Osteoblast (primary cell): ENCODE results near the gene NR3C2. TPM values are rescaled to one million over a fixed set of nuclear protein-coding genes. Genes with fewer than 3 reads are reported as not detected.

Source experiments
- DNase-seq: peaks from one replicate; pipeline ENCODE4 v3.0.0; 2011; ENCODE audit warnings: low spot score, mixed read lengths; ENCODE audit not compliant: insufficient read length; ENCODE audit errors: missing footprints
- H2AFZ ChIP-seq: 2 replicates; pipeline ENCODE4 v1.6.0; 2011; ENCODE audit warnings: mild to moderate bottlenecking, low read length
- H3K27ac ChIP-seq: 2 replicates; pipeline ENCODE4 v1.5.1; 2011; ENCODE audit warnings: mild to moderate bottlenecking, low read depth, low read length, moderate library complexity
- H3K27me3 ChIP-seq: 2 replicates; pipeline ENCODE4 v1.6.0; 2012; ENCODE audit warnings: mild to moderate bottlenecking, control low read depth, inconsistent platforms, low read length, moderate library complexity; ENCODE audit not compliant: insufficient read depth
- H3K36me3 ChIP-seq: 2 replicates; pipeline ENCODE4 v1.5.1; 2011; ENCODE audit warnings: mild to moderate bottlenecking, low read length, control low read depth, moderate library complexity; ENCODE audit not compliant: insufficient read depth
- H3K4me1 ChIP-seq: 2 replicates; pipeline ENCODE4 v1.5.1; 2011; ENCODE audit warnings: mild to moderate bottlenecking, low read length, control low read depth, moderate library complexity; ENCODE audit not compliant: insufficient read depth
- H3K4me2 ChIP-seq: 2 replicates; pipeline ENCODE4 v1.6.0; 2011; ENCODE audit warnings: mild to moderate bottlenecking, low read length; ENCODE audit not compliant: insufficient read depth
- H3K4me3 ChIP-seq: fragments of 200-600 bp; sonication (generic); 3 replicates; pipeline ENCODE4 v1.5.1; 2012; ENCODE audit warnings: mild to moderate bottlenecking, low read length, inconsistent platforms; ENCODE audit not compliant: insufficient read depth
- H3K79me2 ChIP-seq: 2 replicates; pipeline ENCODE4 v1.6.0; 2012; ENCODE audit warnings: mild to moderate bottlenecking, low read length, control low read depth, inconsistent platforms; ENCODE audit not compliant: insufficient read depth
- H3K9me3 ChIP-seq: 2 replicates; pipeline ENCODE4 v1.5.1; 2011; ENCODE audit warnings: low read depth, low read length, control low read depth
- H4K20me1 ChIP-seq: 2 replicates; pipeline ENCODE4 v1.6.0; 2012; ENCODE audit warnings: mild to moderate bottlenecking, low read length, control low read depth; ENCODE audit not compliant: insufficient read depth
- total RNA-seq: library from RNA; depleted of rRNA; stranded (reverse); fragments of >200 nt; gene quantifications from 2 replicates; pipeline ENCODE4 v1.2.3, GENCODE V29; 2012
- TF ChIP-seq, protein P1 (sequence below): IDR thresholded peaks from 2 replicates; pipeline ENCODE4 v1.5.1; 2011; ENCODE audit warnings: mild to moderate bottlenecking, low read depth, low read length, moderate library complexity; ENCODE audit errors: extremely low read depth

NR3C2 gene
- total RNA-seq, 1 donor, result 0.72 TPM

DNA sequence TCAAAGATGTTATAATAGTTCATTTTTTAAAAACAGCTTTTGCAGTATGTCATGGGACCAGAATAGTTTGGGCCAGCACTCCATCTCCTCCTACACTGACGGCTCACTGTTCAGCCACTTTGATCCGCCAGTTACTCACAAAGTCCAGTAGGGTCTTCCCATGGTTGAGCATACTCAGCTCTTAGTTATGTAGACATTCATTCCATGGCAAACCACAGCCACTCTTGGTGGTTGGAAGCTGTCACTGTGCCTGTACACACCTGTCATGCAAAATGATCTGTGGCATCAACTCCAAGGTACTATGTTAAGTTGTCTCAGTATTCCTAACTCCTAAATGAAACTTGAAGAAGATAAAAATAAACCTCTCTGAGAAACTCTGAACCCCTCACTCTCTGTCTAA lies 127.2 kb downstream of the NR3C2 start:
- Histone ChIP-seq H3K4me2 (no peak overlapping the region), H3K79me2 (no peaks in the 10 kb centered on the region), H3K36me3 (no peaks in the 10 kb centered on the region), H3K4me3 (no peak overlapping the region), H2AFZ (no peak overlapping the region), H4K20me1 (no peaks in the 10 kb centered on the region), H3K27ac (no peak overlapping the region), H3K9me3 (no peaks in the 10 kb centered on the region), H3K4me1 (no peaks in the 10 kb centered on the region), H3K27me3 (no peaks in the 10 kb centered on the region)
- no peak for DNase-seq
- TF ChIP-seq, protein P1, sequence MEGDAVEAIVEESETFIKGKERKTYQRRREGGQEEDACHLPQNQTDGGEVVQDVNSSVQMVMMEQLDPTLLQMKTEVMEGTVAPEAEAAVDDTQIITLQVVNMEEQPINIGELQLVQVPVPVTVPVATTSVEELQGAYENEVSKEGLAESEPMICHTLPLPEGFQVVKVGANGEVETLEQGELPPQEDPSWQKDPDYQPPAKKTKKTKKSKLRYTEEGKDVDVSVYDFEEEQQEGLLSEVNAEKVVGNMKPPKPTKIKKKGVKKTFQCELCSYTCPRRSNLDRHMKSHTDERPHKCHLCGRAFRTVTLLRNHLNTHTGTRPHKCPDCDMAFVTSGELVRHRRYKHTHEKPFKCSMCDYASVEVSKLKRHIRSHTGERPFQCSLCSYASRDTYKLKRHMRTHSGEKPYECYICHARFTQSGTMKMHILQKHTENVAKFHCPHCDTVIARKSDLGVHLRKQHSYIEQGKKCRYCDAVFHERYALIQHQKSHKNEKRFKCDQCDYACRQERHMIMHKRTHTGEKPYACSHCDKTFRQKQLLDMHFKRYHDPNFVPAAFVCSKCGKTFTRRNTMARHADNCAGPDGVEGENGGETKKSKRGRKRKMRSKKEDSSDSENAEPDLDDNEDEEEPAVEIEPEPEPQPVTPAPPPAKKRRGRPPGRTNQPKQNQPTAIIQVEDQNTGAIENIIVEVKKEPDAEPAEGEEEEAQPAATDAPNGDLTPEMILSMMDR, result no peak

DNA sequence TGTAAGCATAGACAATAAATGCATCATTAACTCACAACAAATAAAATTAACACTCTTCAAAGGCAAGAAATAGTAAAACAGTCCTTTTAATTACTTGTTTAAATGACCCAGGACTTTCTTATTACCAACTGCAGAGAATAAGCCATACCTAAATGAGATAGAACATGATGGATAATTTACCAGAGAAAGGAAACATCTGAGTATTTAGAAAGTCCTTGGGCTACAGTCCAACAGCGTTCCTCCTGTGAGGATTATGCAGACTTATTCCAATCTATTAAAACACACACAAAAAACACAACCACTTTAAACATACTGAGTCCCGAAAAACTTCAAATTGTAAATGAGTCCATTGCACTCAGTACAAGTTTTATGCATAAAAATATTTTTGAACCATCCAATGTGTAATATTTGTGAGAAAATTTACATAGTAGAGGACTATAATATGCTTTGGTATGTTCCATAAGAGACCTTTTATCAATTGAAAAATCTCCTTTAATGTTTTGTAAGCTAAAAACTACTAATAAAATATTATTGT lies 129.2 kb downstream of the NR3C2 start:
- Histone ChIP-seq H2AFZ (no peak overlapping the region), H3K36me3 (no peaks in the 10 kb centered on the region), H3K4me2 (no peak overlapping the region), H4K20me1 (no peaks in the 10 kb centered on the region), H3K27me3 (no peaks in the 10 kb centered on the region), H3K9me3 (no peaks in the 10 kb centered on the region), H3K4me1 (no peaks in the 10 kb centered on the region), H3K79me2 (no peaks in the 10 kb centered on the region), H3K4me3 (no peak overlapping the region), H3K27ac (no peak overlapping the region)
- TF ChIP-seq, protein P1, result no peak
- DNase-seq, result no peak

DNA sequence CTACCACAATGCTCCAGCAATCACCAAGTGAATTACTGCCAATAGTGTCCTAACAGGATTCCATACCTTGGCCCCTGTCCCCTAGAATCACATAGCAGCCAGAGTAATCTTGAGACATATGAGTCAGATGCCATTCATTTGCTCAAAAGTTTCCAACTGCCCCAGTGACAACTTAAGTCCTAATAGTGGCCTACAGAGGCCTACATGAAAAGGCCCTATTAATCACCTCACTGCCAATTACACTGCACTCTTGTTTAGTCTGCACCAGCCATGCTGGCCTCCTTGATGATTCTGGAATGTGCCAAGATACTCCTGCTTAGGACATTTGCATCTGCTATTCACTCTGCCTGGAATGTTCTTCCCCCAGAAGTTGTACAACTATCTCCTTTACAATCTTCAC lies 130.7 kb downstream of the NR3C2 start:
- no peak for DNase-seq
- Histone ChIP-seq H3K79me2 (no peaks in the 10 kb centered on the region), H3K27me3 (no peaks in the 10 kb centered on the region), H3K4me2 (no peak overlapping the region), H3K4me3 (no peak overlapping the region), H4K20me1 (no peaks in the 10 kb centered on the region), H3K4me1 (no peaks in the 10 kb centered on the region), H3K36me3 (no peaks in the 10 kb centered on the region), H3K9me3 (no peaks in the 10 kb centered on the region), H3K27ac (no peak overlapping the region), H2AFZ (no peak overlapping the region)
- TF ChIP-seq, protein P1, result no peak

DNA sequence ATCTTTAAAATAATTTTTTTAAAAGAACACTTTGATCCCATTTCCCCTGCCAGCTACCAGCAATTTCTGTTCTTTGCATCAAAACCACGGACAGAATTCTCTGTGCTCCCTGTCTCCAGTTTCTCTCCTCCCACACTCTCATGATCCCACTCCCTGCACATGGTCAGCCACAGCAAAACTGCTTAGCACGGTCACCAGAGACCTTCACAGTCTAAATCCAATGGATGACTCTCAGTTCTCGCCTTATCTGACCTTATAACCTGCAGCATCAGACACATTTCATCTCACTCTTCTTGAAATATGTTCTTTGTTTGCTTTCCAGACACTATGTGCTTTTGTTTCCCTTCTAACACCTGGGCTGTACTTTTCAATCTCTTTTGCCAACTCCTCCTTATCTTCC lies 131.5 kb downstream of the NR3C2 start:
- Histone ChIP-seq H2AFZ (no peak overlapping the region), H3K4me1 (no peaks in the 10 kb centered on the region)
- TF ChIP-seq, protein P1, result no peak

More for the DNA sequence above, 131.5 kb downstream of the NR3C2 start:
- Histone ChIP-seq H3K27me3 (no peaks in the 10 kb centered on the region), H3K79me2 (no peaks in the 10 kb centered on the region), H3K9me3 (no peaks in the 10 kb centered on the region), H3K4me2 (no peak overlapping the region), H3K36me3 (no peaks in the 10 kb centered on the region), H3K27ac (no peak overlapping the region), H4K20me1 (no peaks in the 10 kb centered on the region), H3K4me3 (no peak overlapping the region)
- no peak for DNase-seq
